ENCODE data around the gene PPM1H.

Gene PPM1H

GRCh38 chr12:62631471-62632410 lies 303.2 kb downstream of the PPM1H start:
- DNase-seq: no peak

- DNase-seq: no peak
These were observed 304.8 kb downstream of the PPM1H start for GRCh38 chr12:62629971-62630739.

GRCh38 chr12:62629413-62629812 lies 305.5 kb downstream of the PPM1H start:
- DNase-seq: no peak

- DNase-seq: no peak
These were observed 307.8 kb downstream of the PPM1H start for GRCh38 chr12:62627181-62627580.

GRCh38 chr12:62625228-62625627 lies 309.7 kb downstream of the PPM1H start:
- no peak for DNase-seq

GRCh38 chr12:62622177-62622576 lies 312.8 kb downstream of the PPM1H start:
- DNase-seq: no peak

GRCh38 chr12:62621101-62621638 lies 313.8 kb downstream of the PPM1H start:
- DNase-seq: no peak

GRCh38 chr12:62618930-62619329 lies 316.0 kb downstream of the PPM1H start:
- no peak for DNase-seq

GRCh38 chr12:62618319-62618718 lies 316.6 kb downstream of the PPM1H start:
- no peak for DNase-seq

GRCh38 chr12:62613081-62613480 lies 321.9 kb downstream of the PPM1H start:
- DNase-seq: no peak

- no peak for DNase-seq
These were observed 328.3 kb downstream of the PPM1H start for GRCh38 chr12:62606654-62607053.

GRCh38 chr12:62605981-62606380 lies 329.0 kb downstream of the PPM1H start:
- no peak for DNase-seq

- no peak for DNase-seq
These were observed 330.1 kb downstream of the PPM1H start for GRCh38 chr12:62604871-62605270.

- DNase-seq: no peak
These were observed 330.6 kb downstream of the PPM1H start for GRCh38 chr12:62604373-62604772.

GRCh38 chr12:62603811-62604098 lies 331.2 kb downstream of the PPM1H start:
- no peak for DNase-seq

GRCh38 chr12:62603061-62603810 lies 331.7 kb downstream of the PPM1H start:
- DNase-seq: peak; percentile 85

GRCh38 chr12:62602255-62603060 lies 332.5 kb downstream of the PPM1H start:
- DNase-seq: peak; percentile 91

- DNase-seq: no peak
These were observed 333.2 kb downstream of the PPM1H start for GRCh38 chr12:62601765-62602164.

GRCh38 chr12:62599854-62600437 lies 335.0 kb downstream of the PPM1H start:
- no peak for DNase-seq

GRCh38 chr12:62598846-62599245 lies 336.1 kb downstream of the PPM1H start:
- DNase-seq: no peak

GRCh38 chr12:62597253-62597652 lies 337.7 kb downstream of the PPM1H start:
- DNase-seq: no peak

All from CD4-positive, alpha-beta T cell treated with Interleukin-15 for 1 hour (primary cell).